HUES48 (cell line): ENCODE results near the gene SLC16A11.
A peak's percentile ranks its signal among the peaks of the same experiment; 100 is the strongest.
"Not testable (repeated sequence)": the region's sequence is repeated elsewhere in the genome, so short reads cannot be mapped to it uniquely, and the experiment has no call there.

ENCODE experiments used
- H3K27ac ChIP-seq: one replicate; pipeline ENCODE4 v1.7.0; 2013; ENCODE audit warnings: low read depth, low read length, inconsistent platforms
- H3K27me3 ChIP-seq: 2 replicates; pipeline ENCODE4 v1.6.1; 2013; ENCODE audit warnings: mild to moderate bottlenecking, low read length; ENCODE audit not compliant: control insufficient read depth, insufficient read depth
- H3K36me3 ChIP-seq: 2 replicates; pipeline ENCODE4 v1.6.1; 2013; ENCODE audit warnings: low read length; ENCODE audit not compliant: control insufficient read depth, insufficient read depth
- H3K4me1 ChIP-seq: 2 replicates; pipeline ENCODE4 v1.6.1; 2013; ENCODE audit warnings: mild to moderate bottlenecking, low read length; ENCODE audit not compliant: control insufficient read depth, insufficient read depth
- H3K4me3 ChIP-seq: 2 replicates; pipeline ENCODE4 v1.5.1; 2013; ENCODE audit warnings: mild to moderate bottlenecking, low read depth, low read length
- H3K9ac ChIP-seq: 2 replicates; pipeline ENCODE4 v1.6.1; 2013; ENCODE audit warnings: mild to moderate bottlenecking, low read depth, low read length, moderate library complexity
- H3K9me3 ChIP-seq: 2 replicates; pipeline ENCODE4 v1.6.1; 2013; ENCODE audit warnings: low read length; ENCODE audit not compliant: control insufficient read depth, insufficient read depth

Gene SLC16A11

DNA sequence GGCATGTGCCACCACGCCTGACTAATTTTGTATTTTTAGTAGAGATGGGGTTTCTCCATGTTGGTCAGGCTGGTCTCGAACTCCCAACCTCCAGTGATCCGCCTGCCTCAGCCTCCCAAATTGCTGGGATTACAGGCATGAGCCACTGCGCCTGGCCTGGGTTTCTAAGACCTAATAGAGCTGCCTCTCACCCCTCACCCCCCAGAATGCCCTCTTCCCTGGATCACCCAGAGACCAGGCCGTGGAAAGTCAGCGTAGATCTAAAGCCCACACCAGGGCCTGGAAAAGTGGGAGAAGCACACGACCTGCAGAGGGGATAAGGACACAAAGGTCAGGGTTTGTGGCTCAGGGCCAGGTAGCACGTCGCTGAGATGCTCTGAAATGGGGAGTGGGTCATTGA lies 6.7 kb upstream of the SLC16A11 start:
- not testable (repeated sequence) for H3K4me3 ChIP-seq, H3K27me3 ChIP-seq, H3K9me3 ChIP-seq, H3K27ac ChIP-seq, H3K9ac ChIP-seq, H3K36me3 ChIP-seq
- peaks cover 12% of the 10 kb centered on the region for H3K4me1 ChIP-seq

- Histone ChIP-seq H3K27me3 (peaks cover 26% of the 10 kb centered on the region), H3K4me1 (peaks cover 12% of the 10 kb centered on the region), H3K4me3 (no peak overlapping the region), H3K9me3 (no peaks in the 10 kb centered on the region), H3K36me3 (no peaks in the 10 kb centered on the region), H3K9ac (no peak overlapping the region), H3K27ac (no peak overlapping the region)
These were observed 5.1 kb upstream of the SLC16A11 start for GRCh38 chr17:7048968-7049367.

- Histone ChIP-seq H3K4me3 (no peak overlapping the region), H3K9me3 (no peaks in the 10 kb centered on the region), H3K36me3 (no peaks in the 10 kb centered on the region), H3K4me1 (peaks cover 12% of the 10 kb centered on the region), H3K27ac (no peak overlapping the region), H3K9ac (no peak overlapping the region), H3K27me3 (peaks cover 40% of the 10 kb centered on the region)
These were observed 3.7 kb upstream of the SLC16A11 start for GRCh38 chr17:7047566-7047965.

- H3K4me3 ChIP-seq = peak overlapping the region; percentile 69
- H3K9me3 ChIP-seq, H3K36me3 ChIP-seq, H3K9ac ChIP-seq: not testable (repeated sequence)
- peaks cover 47% of the 10 kb centered on the region for H3K27me3 ChIP-seq
- peak overlapping the region; percentile 45 for H3K27ac ChIP-seq
- H3K4me1 ChIP-seq = peaks cover 12% of the 10 kb centered on the region
These were observed 3.0 kb upstream of the SLC16A11 start for GRCh38 chr17:7046725-7047397.

- no peaks in the 10 kb centered on the region for H3K9me3 ChIP-seq
- no peaks in the 10 kb centered on the region for H3K36me3 ChIP-seq
- peaks cover 18% of the 10 kb centered on the region for H3K4me1 ChIP-seq
- H3K4me3 ChIP-seq = peak overlapping the region; percentile 69
- H3K27me3 ChIP-seq = peaks cover 49% of the 10 kb centered on the region
- no peak overlapping the region; the same call in 1 of the 2 replicates for H3K9ac ChIP-seq
- H3K27ac ChIP-seq = peak overlapping the region; percentile 45
These were observed 2.3 kb upstream of the SLC16A11 start for GRCh38 chr17:7046127-7046724.

- no peaks in the 10 kb centered on the region for H3K9me3 ChIP-seq
- peak overlapping the region; percentile 69 for H3K4me3 ChIP-seq
- no peak overlapping the region for H3K27ac ChIP-seq
- H3K9ac ChIP-seq = no peak overlapping the region
- no peaks in the 10 kb centered on the region for H3K36me3 ChIP-seq
- peaks cover 19% of the 10 kb centered on the region for H3K4me1 ChIP-seq
- peaks cover 49% of the 10 kb centered on the region for H3K27me3 ChIP-seq
These were observed 1.7 kb upstream of the SLC16A11 start for GRCh38 chr17:7045492-7046126.

GRCh38 chr17:7043182-7043496 lies 753 bp downstream of the SLC16A11 start:
- H3K4me3 ChIP-seq = peak overlapping the region; percentile 69
- H3K36me3 ChIP-seq = no peaks in the 10 kb centered on the region
- no peak overlapping the region for H3K9ac ChIP-seq
- no peaks in the 10 kb centered on the region for H3K9me3 ChIP-seq
- H3K27ac ChIP-seq = no peak overlapping the region
- peaks cover 19% of the 10 kb centered on the region for H3K4me1 ChIP-seq
- H3K27me3 ChIP-seq = peaks cover 49% of the 10 kb centered on the region

DNA sequence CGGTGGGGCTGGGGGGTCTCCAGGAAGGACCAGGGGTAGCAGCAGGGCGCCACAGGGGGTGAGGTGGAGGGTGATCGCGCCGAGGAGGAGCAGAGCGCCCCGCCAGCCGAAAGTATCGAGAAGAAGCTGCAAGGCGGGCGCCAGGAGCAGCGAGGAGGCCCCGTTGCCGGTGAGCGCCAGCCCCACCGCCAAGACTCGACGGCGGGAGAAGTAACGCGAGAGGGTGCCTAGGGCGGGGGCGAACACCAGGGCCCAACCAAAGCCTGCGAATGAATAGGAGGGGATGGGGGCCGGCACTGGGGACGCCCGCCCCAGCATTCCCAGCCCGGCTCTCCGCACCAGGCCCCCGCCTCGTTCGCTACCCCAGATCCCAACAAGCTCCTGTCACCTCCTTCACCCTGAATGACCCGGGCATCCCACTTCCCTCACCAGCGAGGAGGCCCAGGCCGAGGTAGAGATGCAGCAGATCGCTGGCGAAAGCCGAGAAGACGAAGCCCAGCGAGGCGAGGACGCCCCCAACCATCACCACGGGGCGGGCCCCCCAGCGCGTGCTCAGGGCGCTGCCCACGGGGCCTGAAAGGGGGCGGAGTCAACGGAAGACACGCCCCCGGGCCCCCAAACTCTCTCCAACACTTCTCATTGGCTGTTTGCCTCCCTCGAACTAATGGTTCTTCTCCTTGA lies 1.3 kb downstream of the SLC16A11 start:
- H3K36me3 ChIP-seq = no peaks in the 10 kb centered on the region
- H3K9me3 ChIP-seq = no peaks in the 10 kb centered on the region
- H3K27ac ChIP-seq = no peak overlapping the region
- peaks cover 49% of the 10 kb centered on the region for H3K27me3 ChIP-seq
- no peak overlapping the region for H3K9ac ChIP-seq
- H3K4me3 ChIP-seq = peak overlapping the region; percentile 69
- peaks cover 19% of the 10 kb centered on the region for H3K4me1 ChIP-seq

GRCh38 chr17:7041607-7042500 lies 2.0 kb downstream of the SLC16A11 start:
- peaks cover 16% of the 10 kb centered on the region for H3K4me1 ChIP-seq
- peaks cover 49% of the 10 kb centered on the region for H3K27me3 ChIP-seq
- no peak overlapping the region for H3K27ac ChIP-seq
- H3K4me3 ChIP-seq = peak overlapping the region; percentile 69
- no peak overlapping the region for H3K9ac ChIP-seq
- H3K9me3 ChIP-seq = no peaks in the 10 kb centered on the region
- no peaks in the 10 kb centered on the region for H3K36me3 ChIP-seq

GRCh38 chr17:7039832-7040231 lies 4.1 kb downstream of the SLC16A11 start:
- H3K4me1 ChIP-seq = peaks cover 12% of the 10 kb centered on the region; the same call in 1 of the 2 replicates
- H3K9ac ChIP-seq = no peak overlapping the region
- H3K27ac ChIP-seq = no peak overlapping the region
- H3K9me3 ChIP-seq = no peaks in the 10 kb centered on the region
- H3K36me3 ChIP-seq = no peaks in the 10 kb centered on the region
- H3K27me3 ChIP-seq = peaks cover 32% of the 10 kb centered on the region
- H3K4me3 ChIP-seq = no peak overlapping the region
